HepG2 (cell line): ENCODE data around the gene IL10. TPM values are rescaled to one million over a fixed set of nuclear protein-coding genes. Genes with fewer than 3 reads are reported as not detected.

Source experiments
- ATAC-seq: fragments of 200-7000 bp; cut with Tn5 transposase; 3 replicates; pipeline ENCODE4 v1.9.1; 2020; ENCODE audit warnings: mild to moderate bottlenecking, moderate library complexity
- BruUV-seq: library from RNA; stranded (reverse); fragments of 400-500 nt; replicated peaks from 2 replicates; lab custom pipeline; 2021; lab: Mats Ljungman, UMichigan
- CTCF ChIA-PET: fragments of 300-600 bp; formaldehyde crosslinking; extraction: SDS; loops from one replicate; lab custom pipeline; 2021; ENCODE audit warnings: low total read pairs, inconsistent platforms, low intra/inter-chr PET ratio; lab: Yijun Ruan, JAX
- POLR2A ChIA-PET: fragments of 350-600 bp; sonication (Branson Sonifier 250); formaldehyde crosslinking; loops from one replicate; lab custom pipeline; 2020; ENCODE audit warnings: antibody characterized with exemption, inconsistent platforms; lab: Yijun Ruan, JAX
- DNase-seq: peaks from one replicate; pipeline ENCODE4 v3.0.0-alpha.2; 2015; ENCODE audit warnings: low spot score
- FAIRE-seq: peaks from 3 replicates; lab custom pipeline; 2011; peaks lifted over from hg19 to GRCh38; lab: Jason Lieb, UNC
- H2AFZ ChIP-seq: one replicate; pipeline ENCODE4 v1.6.1; 2011; ENCODE audit warnings: low read length, inconsistent platforms
- H3K27ac ChIP-seq: fragments of 300-600 bp; 3 replicates; pipeline ENCODE4 v1.8.0; 2011; ENCODE audit warnings: mixed run types, mild to moderate bottlenecking, mixed read lengths, low read length, inconsistent platforms; ENCODE audit not compliant: insufficient read depth; ENCODE audit errors: extremely low read length
- H3K27me3 ChIP-seq, 2 experiments: fragments of 200-600 bp in 1 of 2; 2 replicates in 1 of 2; 3 replicates in 1 of 2; pipeline versions ENCODE4 v1.6.0 to v1.8.0; 2011; ENCODE audit warnings: low read length in 2 of 2, mild to moderate bottlenecking in 2 of 2, moderate library complexity in 2 of 2, inconsistent platforms in 1 of 2; ENCODE audit not compliant: insufficient read depth in 2 of 2, control insufficient read depth in 1 of 2
- H3K36me3 ChIP-seq, 2 experiments: fragments of 200-600 bp in 1 of 2; replicated peaks in 1 of 2; 2 replicates in 1 of 2; 3 replicates in 1 of 2; pipeline versions ENCODE4 v1.5.1 to v1.8.0; 2011; ENCODE audit warnings: low read length in 2 of 2, inconsistent platforms in 1 of 2; ENCODE audit not compliant: insufficient read depth in 2 of 2, control insufficient read depth in 1 of 2
- H3K4me1 ChIP-seq: 2 replicates; pipeline ENCODE4 v1.5.1; 2012; ENCODE audit warnings: low read length, inconsistent platforms; ENCODE audit not compliant: insufficient read depth
- H3K4me2 ChIP-seq: 2 replicates; pipeline ENCODE4 v1.6.0; 2011; ENCODE audit warnings: low read depth, low read length, inconsistent platforms
- H3K4me3 ChIP-seq, 3 experiments: fragments of 200-600 bp in 1 of 3; sonication (generic), shearing (Covaris generic) in 1 of 3; replicated peaks in 1 of 3; 2 replicates each; pipeline ENCODE4 v1.5.1; 2011 to 2016; ENCODE audit warnings: low read length in 3 of 3, inconsistent platforms in 2 of 3, low read depth in 2 of 3, mild to moderate bottlenecking in 2 of 3, control low read depth in 1 of 3, mixed read lengths in 1 of 3; ENCODE audit not compliant: insufficient read depth in 1 of 3
- H3K79me2 ChIP-seq: one replicate; pipeline ENCODE4 v1.6.1; 2011; ENCODE audit warnings: low read length, inconsistent platforms; ENCODE audit not compliant: insufficient read depth
- H3K9ac ChIP-seq: 2 replicates; pipeline ENCODE4 v1.6.0; 2011; ENCODE audit warnings: mild to moderate bottlenecking, low read depth, low read length, inconsistent platforms; ENCODE audit not compliant: insufficient read depth
- H3K9me3 ChIP-seq: 2 replicates; pipeline ENCODE4 v1.5.1; 2012; ENCODE audit warnings: mild to moderate bottlenecking, low read length
- H4K20me1 ChIP-seq: 2 replicates; pipeline ENCODE4 v1.6.0; 2011; ENCODE audit warnings: inconsistent platforms, mild to moderate bottlenecking, low read length, moderate library complexity; ENCODE audit not compliant: insufficient read depth
- CCDC6 ChIP-seq: sonication (generic); formaldehyde crosslinking; IDR thresholded peaks from 2 replicates; pipeline ENCODE4 v1.8.1; 2022; ENCODE audit warnings: mild to moderate bottlenecking, missing genetic modification reagents, moderate library complexity
- CEBPB ChIP-seq: IDR thresholded peaks from 2 replicates; pipeline ENCODE4 v1.6.1; 2011; ENCODE audit warnings: low read depth, low read length, improper control_type of control experiment, borderline replicate concordance
- ERF ChIP-seq: IDR thresholded peaks from 2 replicates; pipeline ENCODE4 v1.6.1; 2018; ENCODE audit warnings: missing biosample characterization, missing genetic modification reagents
- GPN1 ChIP-seq: sonication (generic); formaldehyde crosslinking; IDR thresholded peaks from 2 replicates; pipeline ENCODE4 v1.5.1; 2020; ENCODE audit warnings: missing genetic modification reagents, borderline replicate concordance
- NR1H2 ChIP-seq: sonication (generic); formaldehyde crosslinking; IDR thresholded peaks from 2 replicates; pipeline ENCODE4 v1.8.1; 2022; ENCODE audit warnings: low read depth, missing genetic modification reagents, borderline replicate concordance
- ZC3H13 ChIP-seq: sonication (generic); formaldehyde crosslinking; IDR thresholded peaks from 2 replicates; pipeline ENCODE4 v1.8.1; 2023; ENCODE audit warnings: mild to moderate bottlenecking, missing genetic modification reagents, moderate library complexity
- ZNF138 ChIP-seq: sonication (generic); formaldehyde crosslinking; IDR thresholded peaks from 2 replicates; pipeline ENCODE4 v1.5.0; 2020; ENCODE audit warnings: mild to moderate bottlenecking, low read depth, missing genetic modification reagents
- ZNF564 ChIP-seq: sonication (generic); formaldehyde crosslinking; IDR thresholded peaks from 2 replicates; pipeline ENCODE4 v1.8.1; 2023; ENCODE audit warnings: mild to moderate bottlenecking, missing genetic modification reagents
- WGBS: methylation state at CpG from one replicate; pipeline ENCODE4 v1.1.6; 2017; ENCODE audit warnings: low lambda C conversion rate; 5-methylcytosine and 5-hydroxymethylcytosine counted together
- in situ Hi-C: cut with HindIII; loops from 2 replicates; pipeline ENCODE4 v1.10.0; 2017; ENCODE audit warnings: low pct_unique_long_range_greater_than_20kb; ENCODE audit not compliant: extremely low pct_ligation_motif_present
- intact Hi-C: fragments of 100-400 bp; cut with micrococcal nuclease; formaldehyde crosslinking; loops from one replicate; pipeline ENCODE4 v1.10.0; 2022; ENCODE audit not compliant: unreplicated experiment
- polyA plus RNA-seq, 8 experiments: library from polyadenylated mRNA; depleted of rRNA in 3 of 8; stranded (reverse) in 7 of 8; unstranded in 1 of 8; fragments of >200 nt; fragmentation: Illumina TruSeq in 4 of 8; extraction: Trizol in 4 of 8; gene quantifications; 2 replicates each; pipeline versions ENCODE4 v1.2.1 to v1.2.3, GENCODE V29; 2011 to 2016; ENCODE audit warnings: low read depth in 4 of 8, missing spikeins in 1 of 8, mixed read lengths in 1 of 8; ENCODE audit not compliant: insufficient read depth in 1 of 8
- total RNA-seq, 5 experiments: library from RNA; depleted of rRNA; stranded (reverse); fragments of >200 nt; fragmentation: Illumina TruSeq; extraction: Trizol; gene quantifications; 2 replicates each; pipeline ENCODE4 v1.2.3, GENCODE V29; 2016; ENCODE audit warnings: low read depth in 1 of 5
- TF ChIP-seq, protein P1 (sequence below): IDR thresholded peaks from 2 replicates; pipeline ENCODE4 v1.6.1; 2012; ENCODE audit warnings: inconsistent platforms
- TF ChIP-seq, protein P2 (sequence below): IDR thresholded peaks from 2 replicates; pipeline ENCODE4 v1.6.1; 2016; ENCODE audit warnings: low read depth, borderline replicate concordance
- TF ChIP-seq, protein P3 (sequence below): sonication (generic); formaldehyde crosslinking; IDR thresholded peaks from 2 replicates; pipeline ENCODE4 v1.5.0; 2020; ENCODE audit warnings: missing genetic modification reagents

Gene IL10
- total and polyA plus RNA-seq, 2 of the 13 experiments (the other 11 are each of a cell fraction or from before 2014, with no cell fraction given): not detected

DNA sequence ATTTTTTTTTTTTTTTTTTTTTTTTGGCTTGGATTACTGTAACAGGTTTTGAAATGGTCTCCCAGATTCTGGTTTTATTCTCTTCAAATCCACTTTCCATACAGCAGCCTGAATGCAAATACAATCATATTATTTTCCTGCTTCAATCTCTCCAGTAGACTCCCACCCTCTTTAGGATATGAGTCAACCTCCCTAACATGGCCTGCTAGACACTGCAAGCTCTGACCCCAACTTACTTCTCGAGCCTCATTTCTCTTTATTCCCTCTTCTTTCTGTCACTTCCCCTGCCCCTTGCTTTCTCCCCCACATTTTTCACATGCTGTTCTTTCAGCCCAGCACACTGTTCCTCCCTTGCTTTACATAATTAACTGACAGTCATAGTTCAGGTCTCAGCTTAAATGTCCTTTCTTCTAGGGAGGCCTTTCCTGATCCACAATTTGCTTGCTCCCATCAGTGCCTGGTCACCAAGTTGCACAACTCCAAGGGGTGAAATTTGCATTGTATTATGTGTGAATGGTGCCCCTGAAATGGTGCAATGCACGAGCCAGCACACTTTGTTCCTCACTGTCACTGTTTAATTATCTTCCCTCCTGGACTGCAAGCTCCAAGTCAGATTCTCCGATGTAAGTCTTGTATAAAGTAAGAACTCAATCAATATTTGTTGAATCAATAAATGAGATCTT, 23.8 kb downstream of the IL10 start:
- no peak for FAIRE-seq
- DNase-seq: no peak
- Histone ChIP-seq H3K36me3 (no peaks in the 10 kb centered on the region), H3K27me3 (peaks cover 0 to 13% of the 10 kb centered on the region in 2 experiments; a peak in 3 of 5 replicates), H3K79me2 (no peaks in the 10 kb centered on the region), H3K4me3 (no peak overlapping the region), H3K9me3 (no peaks in the 10 kb centered on the region)
- no TSS peak for BruUV-seq
- in situ Hi-C loops: no loop called here
- CTCF ChIA-PET: no interaction called here
- no peak for ATAC-seq
- TF ChIP-seq CCDC6 (no peak), ZC3H13 (CRISPR knock-in tag) (no peak), NR1H2 (CRISPR knock-in tag) (no peak), CEBPB (no peak), ERF (CRISPR knock-in tag) (no peak), ZNF138 (no peak), ZNF564 (CRISPR knock-in tag) (no peak), GPN1 (CRISPR knock-in tag) (no peak)
- TF ChIP-seq, protein P1, sequence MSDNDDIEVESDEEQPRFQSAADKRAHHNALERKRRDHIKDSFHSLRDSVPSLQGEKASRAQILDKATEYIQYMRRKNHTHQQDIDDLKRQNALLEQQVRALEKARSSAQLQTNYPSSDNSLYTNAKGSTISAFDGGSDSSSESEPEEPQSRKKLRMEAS: no peak
- TF ChIP-seq, protein P2, sequence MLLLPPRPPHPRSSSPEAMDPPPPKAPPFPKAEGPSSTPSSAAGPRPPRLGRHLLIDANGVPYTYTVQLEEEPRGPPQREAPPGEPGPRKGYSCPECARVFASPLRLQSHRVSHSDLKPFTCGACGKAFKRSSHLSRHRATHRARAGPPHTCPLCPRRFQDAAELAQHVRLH: no peak
- TF ChIP-seq, protein P3, sequence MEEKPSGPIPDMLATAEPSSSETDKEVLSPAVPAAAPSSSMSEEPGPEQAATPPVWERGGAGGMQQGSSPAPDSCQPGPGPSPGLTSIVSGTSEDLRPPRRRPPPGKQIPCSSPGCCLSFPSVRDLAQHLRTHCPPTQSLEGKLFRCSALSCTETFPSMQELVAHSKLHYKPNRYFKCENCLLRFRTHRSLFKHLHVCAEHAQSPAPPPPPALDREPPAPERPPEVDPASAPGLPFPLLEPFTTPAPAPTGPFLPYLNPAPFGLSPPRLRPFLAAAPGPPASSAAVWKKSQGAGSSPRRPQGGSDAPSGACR (CRISPR knock-in tag): no peak
- TF ChIP-seq, all 625 proteins: peak for 0
- Histone ChIP-seq H2AFZ (no peak overlapping the region), H3K4me1 (no peaks in the 10 kb centered on the region), H3K27ac (no peak overlapping the region), H4K20me1 (no peaks in the 10 kb centered on the region), H3K9ac (no peak overlapping the region), H3K4me2 (no peak overlapping the region)
- POLR2A ChIA-PET: no interaction called here
- intact Hi-C loops: no loop called here
- 4% methylated on average over 3 of the region's 3 CpGs for WGBS
